Thymus (tissue), 11 donors: ENCODE results near the gene RDH13. TPM values are rescaled to one million over a fixed set of nuclear protein-coding genes. Genes with fewer than 3 reads are reported as not detected.
"Not testable (repeated sequence)": the region's sequence is repeated elsewhere in the genome, so short reads cannot be mapped to it uniquely, and the experiment has no call there.

ENCODE experiments used
- DNase-seq, 9 donors: peaks; one replicate each; pipeline ENCODE4 v3.0.0-alpha.2; 2013; ENCODE audit warnings: low spot score in 9 of 9, low read depth in 6 of 9, missing footprints in 1 of 9
- H3K27ac ChIP-seq, 2 donors: one replicate each; pipeline ENCODE4 v1.5.1; 2013; ENCODE audit warnings: control low read depth in 1 of 2, low read depth in 1 of 2, low read length in 1 of 2, mild to moderate bottlenecking in 1 of 2, moderate library complexity in 1 of 2
- H3K27me3 ChIP-seq, 2 donors: one replicate each; pipeline ENCODE4 v1.5.1; 2013; ENCODE audit warnings: low read length in 1 of 2; ENCODE audit not compliant: control insufficient read depth in 2 of 2, insufficient read depth in 1 of 2
- H3K36me3 ChIP-seq, 2 donors: one replicate each; pipeline ENCODE4 v1.5.1; 2013; ENCODE audit warnings: low read length in 1 of 2, mild to moderate bottlenecking in 1 of 2, moderate library complexity in 1 of 2; ENCODE audit not compliant: control insufficient read depth in 2 of 2, insufficient read depth in 2 of 2
- H3K4me1 ChIP-seq, 2 donors: one replicate each; pipeline ENCODE4 v1.5.1; 2013; ENCODE audit warnings: low read length in 2 of 2; ENCODE audit not compliant: control insufficient read depth in 2 of 2, insufficient read depth in 2 of 2
- H3K4me3 ChIP-seq, 2 donors: one replicate each; pipeline ENCODE4 v1.5.1; 2013; ENCODE audit warnings: low read length in 2 of 2, control low read depth in 1 of 2, mild to moderate bottlenecking in 1 of 2
- H3K9me3 ChIP-seq, 2 donors: one replicate each; pipeline ENCODE4 v1.5.1; 2013; ENCODE audit warnings: low read length in 1 of 2, mild to moderate bottlenecking in 1 of 2; ENCODE audit not compliant: control insufficient read depth in 2 of 2, insufficient read depth in 1 of 2
- WGBS: extraction: QIAGEN DNeasy Blood & Tissue Kit; methylation state at CpG from one replicate; pipeline ENCODE4 v1.1.7; 2013; 5-methylcytosine and 5-hydroxymethylcytosine counted together
- polyA plus RNA-seq: library from polyadenylated mRNA; stranded (reverse); fragments of 200-250 nt; gene quantifications from one replicate; pipeline ENCODE4 v1.2.3, GENCODE V29; 2013
- total RNA-seq: library from RNA; stranded (reverse); fragments of 120-200 nt; gene quantifications from one replicate; pipeline ENCODE4 v1.2.4, GENCODE V29; 2013
- donor health status: healthy.

RDH13 gene
- total and polyA plus RNA-seq, 2 donors = 6.2 to 6.5 TPM

- peaks cover 0 to 1% of the 10 kb centered on the region in 2 donors for H3K9me3 ChIP-seq
- no peak overlapping the region for H3K4me3 ChIP-seq
- H3K4me1 ChIP-seq = peaks cover 0 to 10% of the 10 kb centered on the region in 2 donors
- whole genome bisulfite sequencing = 96% methylated on average over 5 of the region's 5 CpGs
- H3K27me3 ChIP-seq = no peaks in the 10 kb centered on the region
- DNase-seq = no peak
- no peak overlapping the region for H3K27ac ChIP-seq
- H3K36me3 ChIP-seq = peaks cover 21 to 28% of the 10 kb centered on the region in 2 donors
These were observed 18.7 kb downstream of the RDH13 start for GRCh38 chr19:55044286-55044685.

GRCh38 chr19:55042688-55043087, 20.3 kb downstream of the RDH13 start:
- Histone ChIP-seq H3K36me3 (peaks cover 20 to 26% of the 10 kb centered on the region in 2 donors), H3K9me3 (peaks cover 0 to 1% of the 10 kb centered on the region in 2 donors), H3K4me3 (no peak overlapping the region), H3K27me3 (no peaks in the 10 kb centered on the region), H3K27ac (no peak overlapping the region), H3K4me1 (peaks cover 0 to 10% of the 10 kb centered on the region in 2 donors)
- DNase-seq = no peak
- 78% methylated on average over 11 of the region's 11 CpGs for WGBS

- DNase-seq = no peak
- Histone ChIP-seq H3K9me3 (peaks cover 0 to 1% of the 10 kb centered on the region in 2 donors), H3K4me3 (no peak overlapping the region), H3K27ac (no peak overlapping the region), H3K4me1 (peaks cover 0 to 10% of the 10 kb centered on the region in 2 donors), H3K36me3 (peaks cover 17 to 22% of the 10 kb centered on the region in 2 donors), H3K27me3 (no peaks in the 10 kb centered on the region)
- 42% methylated on average over 9 of the region's 9 CpGs for WGBS
These were observed 20.6 kb downstream of the RDH13 start for GRCh38 chr19:55042344-55042678.

- Histone ChIP-seq H3K27ac (no peak overlapping the region), H3K4me3 (no peak overlapping the region), H3K4me1 (peaks cover 0 to 10% of the 10 kb centered on the region in 2 donors), H3K36me3 (peaks cover 11 to 17% of the 10 kb centered on the region in 2 donors), H3K9me3 (peaks cover 0 to 1% of the 10 kb centered on the region in 2 donors), H3K27me3 (no peaks in the 10 kb centered on the region)
- peak in 2 of 9 donors; percentile 9 to 35 for DNase-seq
- 9% methylated on average over 30 of the region's 30 CpGs for WGBS
These were observed 21.2 kb downstream of the RDH13 start for GRCh38 chr19:55041627-55042343.

- peaks cover 0 to 1% of the 10 kb centered on the region in 2 donors for H3K9me3 ChIP-seq
- no peak overlapping the region for H3K27ac ChIP-seq
- peaks cover 0 to 10% of the 10 kb centered on the region in 2 donors for H3K4me1 ChIP-seq
- H3K4me3 ChIP-seq = no peak overlapping the region
- H3K36me3 ChIP-seq = peaks cover 9 to 13% of the 10 kb centered on the region in 2 donors
- no peak for DNase-seq
- H3K27me3 ChIP-seq = no peaks in the 10 kb centered on the region
- 83% methylated on average over 10 of the region's 10 CpGs for WGBS
These were observed 21.7 kb downstream of the RDH13 start for GRCh38 chr19:55041244-55041626.

GRCh38 chr19:55040654-55041053, 22.3 kb downstream of the RDH13 start:
- Histone ChIP-seq H3K36me3 (peaks cover 9 to 13% of the 10 kb centered on the region in 2 donors), H3K4me1 (peaks cover 0 to 10% of the 10 kb centered on the region in 2 donors)
- not testable (repeated sequence) for H3K4me3 ChIP-seq, H3K27me3 ChIP-seq, DNase-seq, H3K27ac ChIP-seq, H3K9me3 ChIP-seq
- WGBS = 90% methylated on average over 12 of the region's 12 CpGs

GRCh38 chr19:55037603-55038002, 25.3 kb downstream of the RDH13 start:
- not testable (repeated sequence) for H3K9me3 ChIP-seq, H3K36me3 ChIP-seq, H3K27ac ChIP-seq, DNase-seq, H3K27me3 ChIP-seq, H3K4me3 ChIP-seq
- H3K4me1 ChIP-seq = peaks cover 0 to 10% of the 10 kb centered on the region in 2 donors
- 93% methylated on average over 6 of the region's 6 CpGs for WGBS

GRCh38 chr19:55036058-55036457, 26.9 kb downstream of the RDH13 start:
- no peak overlapping the region for H3K27ac ChIP-seq
- H3K4me3 ChIP-seq = no peak overlapping the region
- peaks cover 0 to 12% of the 10 kb centered on the region in 2 donors for H3K9me3 ChIP-seq
- no peaks in the 10 kb centered on the region for H3K27me3 ChIP-seq
- no peaks in the 10 kb centered on the region for H3K36me3 ChIP-seq
- 97% methylated on average over 2 of the region's 2 CpGs for WGBS
- DNase-seq = no peak
- no peaks in the 10 kb centered on the region for H3K4me1 ChIP-seq

- no peak for DNase-seq
- Histone ChIP-seq H3K9me3 (peaks cover 0 to 12% of the 10 kb centered on the region in 2 donors), H3K36me3 (no peaks in the 10 kb centered on the region), H3K27ac (no peak overlapping the region), H3K4me1 (no peaks in the 10 kb centered on the region), H3K4me3 (no peak overlapping the region), H3K27me3 (no peaks in the 10 kb centered on the region)
- 94% methylated on average over 13 of the region's 13 CpGs for WGBS
These were observed 28.2 kb downstream of the RDH13 start for GRCh38 chr19:55034751-55035150.
